Mesodermal cell (in vitro differentiated cells): ENCODE measurements around the gene ARHGEF16. TPM values are rescaled to one million over a fixed set of nuclear protein-coding genes. Genes with fewer than 3 reads are reported as not detected.

Experiments
- H3K27ac ChIP-seq: 2 replicates; pipeline ENCODE4 v1.7.0; 2013; ENCODE audit warnings: mild to moderate bottlenecking, low read depth, low read length, moderate library complexity; ENCODE audit not compliant: severe bottlenecking
- H3K36me3 ChIP-seq: 2 replicates; pipeline ENCODE4 v1.7.1; 2013; ENCODE audit warnings: mild to moderate bottlenecking, low read length, moderate library complexity; ENCODE audit not compliant: control insufficient read depth, insufficient read depth
- H3K4me1 ChIP-seq: one replicate; pipeline ENCODE4 v1.7.1; 2013; ENCODE audit warnings: mild to moderate bottlenecking, low read length; ENCODE audit not compliant: insufficient read depth, control insufficient read depth, poor library complexity, severe bottlenecking
- H3K4me3 ChIP-seq: 2 replicates; pipeline ENCODE4 v1.7.0; 2013; ENCODE audit warnings: low read length, control low read depth, mild to moderate bottlenecking; ENCODE audit not compliant: insufficient read depth, poor library complexity, severe bottlenecking; ENCODE audit errors: extremely low read depth
- H3K9me3 ChIP-seq: 2 replicates; pipeline ENCODE4 v1.7.1; 2013; ENCODE audit warnings: mild to moderate bottlenecking, low read length, moderate library complexity; ENCODE audit not compliant: control insufficient read depth
- WGBS, 2 experiments: methylation state at CpG; one replicate each; pipeline ENCODE4 v1.1.5; 2013; ENCODE audit warnings: missing lambda C conversion rate in 2 of 2; ENCODE audit not compliant: insufficient coverage in 2 of 2; 5-methylcytosine and 5-hydroxymethylcytosine counted together
- polyA plus RNA-seq, 2 experiments: library from polyadenylated mRNA; stranded (reverse); fragments of 50-300 nt; gene quantifications; one replicate each; pipeline ENCODE4 v1.2.3, GENCODE V29; 2013

ARHGEF16 gene
- 6.9 TPM for polyA plus RNA-seq (2013, experiment 1 of 2)
- 6.5 TPM for polyA plus RNA-seq (2013, experiment 2 of 2)

DNA sequence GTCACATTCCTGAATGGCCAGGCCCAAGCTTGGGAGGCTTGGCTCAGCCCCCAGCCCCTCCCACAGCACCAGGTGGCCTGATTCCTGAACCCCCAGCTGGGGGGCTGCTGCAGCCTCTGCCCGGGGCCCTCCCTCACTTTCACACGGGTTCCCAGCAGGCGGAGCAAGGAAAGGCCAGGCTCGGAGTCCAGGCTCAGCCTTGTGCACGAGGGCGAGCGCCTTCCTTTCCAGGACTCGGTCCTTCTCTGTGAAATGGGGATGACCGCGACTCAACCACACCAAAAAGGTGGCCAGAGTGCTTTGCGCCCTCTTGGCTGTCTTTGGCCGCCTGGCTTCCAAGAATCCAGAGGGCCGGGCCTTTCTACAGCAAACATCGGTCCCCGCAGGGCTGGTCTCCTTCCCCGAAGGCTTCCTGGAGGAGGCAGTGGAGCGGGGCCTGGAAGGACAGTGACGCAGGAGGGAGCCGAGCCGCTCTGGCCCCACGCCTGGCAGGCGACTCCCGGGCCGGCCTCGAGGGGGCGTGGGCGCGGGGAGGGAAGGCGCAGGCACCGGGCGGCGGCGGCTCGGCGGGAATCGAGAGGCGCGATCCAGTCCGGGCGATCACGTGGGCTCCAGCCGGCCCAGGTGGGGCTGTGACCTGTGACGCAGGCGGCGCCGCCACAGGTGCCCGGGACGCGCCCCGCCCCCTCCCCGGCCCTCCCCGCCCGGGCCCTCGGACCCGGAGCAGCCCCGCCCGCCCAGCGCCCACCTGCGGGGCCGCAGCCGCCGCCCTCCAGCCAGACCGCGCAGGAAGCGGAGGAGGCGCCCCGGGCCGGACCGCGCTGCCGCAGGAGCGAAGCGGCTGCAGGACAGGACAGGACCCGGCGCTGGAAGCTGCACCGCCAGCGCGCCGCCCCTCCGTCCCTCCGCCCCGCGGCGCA lies at the start of gene ARHGEF16:
TSS of gene ARHGEF16 (plus strand) at position 775 of the 920 bp plus-strand sequence. CDS start 8,420 bp downstream, outside the sequence.
- peak within 1 kb of the TSS; percentile 39 for H3K27ac ChIP-seq
- H3K4me3 ChIP-seq: peak within 1 kb of the TSS; percentile 54
- peaks cover 16% of the 10 kb centered on the region for H3K4me1 ChIP-seq
- H3K36me3 ChIP-seq: no peaks in the 10 kb centered on the region
- WGBS, 2 experiments: 9 to 13% methylated on average over 36 to 51 of the region's 84 CpGs
- H3K9me3 ChIP-seq: no peaks in the 10 kb centered on the region

DNA sequence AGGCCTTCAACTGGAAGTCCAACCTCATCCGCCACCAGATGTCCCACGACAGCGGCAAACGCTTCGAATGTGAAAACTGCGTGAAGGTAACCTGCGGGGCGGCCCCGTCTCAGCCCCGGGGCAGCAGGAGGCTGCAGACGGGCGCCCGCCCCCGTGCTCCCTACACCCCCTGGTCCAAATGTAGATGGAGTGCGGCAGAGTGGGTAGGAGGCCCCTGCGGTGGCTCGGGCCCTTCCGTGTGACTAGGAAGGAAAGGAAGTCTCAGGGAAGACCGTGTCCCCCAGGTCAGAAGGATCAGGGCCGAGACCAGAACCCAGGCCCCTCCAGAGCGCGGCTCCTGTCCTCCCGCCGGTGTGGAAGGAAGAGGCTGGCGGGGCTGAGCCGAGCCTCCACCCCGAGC lies 49.7 kb upstream of the ARHGEF16 start:
- Histone ChIP-seq H3K27ac (no peak overlapping the region), H3K4me1 (peaks cover 3% of the 10 kb centered on the region), H3K36me3 (no peaks in the 10 kb centered on the region), H3K9me3 (no peaks in the 10 kb centered on the region), H3K4me3 (no peak overlapping the region)
- WGBS, 2 experiments: 94 to 95% methylated on average over 20 to 27 of the region's 27 CpGs

GRCh38 chr1:3405491-3405890 lies 49.0 kb upstream of the ARHGEF16 start:
- peaks cover 3% of the 10 kb centered on the region for H3K4me1 ChIP-seq
- H3K4me3 ChIP-seq: no peak overlapping the region
- H3K9me3 ChIP-seq: no peaks in the 10 kb centered on the region
- WGBS, 2 experiments: 93 to 98% methylated on average over 25 to 26 of the region's 30 CpGs
- no peaks in the 10 kb centered on the region for H3K36me3 ChIP-seq
- H3K27ac ChIP-seq: no peak overlapping the region

- Histone ChIP-seq H3K9me3 (no peaks in the 10 kb centered on the region), H3K36me3 (no peaks in the 10 kb centered on the region), H3K27ac (no peak overlapping the region), H3K4me3 (no peak overlapping the region), H3K4me1 (peaks cover under 1% of the 10 kb centered on the region)
- WGBS, 2 experiments: 85 to 91% methylated on average over 17 of the region's 17 CpGs
Observed at GRCh38 chr1:3405974-3406867, 48.2 kb upstream of the ARHGEF16 start.

GRCh38 chr1:3407021-3407420 lies 47.4 kb upstream of the ARHGEF16 start:
- Histone ChIP-seq H3K4me1 (no peaks in the 10 kb centered on the region), H3K27ac (no peak overlapping the region), H3K36me3 (no peaks in the 10 kb centered on the region), H3K9me3 (no peaks in the 10 kb centered on the region), H3K4me3 (no peak overlapping the region)
- 88 to 94% methylated on average over 11 to 12 of the region's 12 CpGs for WGBS, 2 experiments

DNA sequence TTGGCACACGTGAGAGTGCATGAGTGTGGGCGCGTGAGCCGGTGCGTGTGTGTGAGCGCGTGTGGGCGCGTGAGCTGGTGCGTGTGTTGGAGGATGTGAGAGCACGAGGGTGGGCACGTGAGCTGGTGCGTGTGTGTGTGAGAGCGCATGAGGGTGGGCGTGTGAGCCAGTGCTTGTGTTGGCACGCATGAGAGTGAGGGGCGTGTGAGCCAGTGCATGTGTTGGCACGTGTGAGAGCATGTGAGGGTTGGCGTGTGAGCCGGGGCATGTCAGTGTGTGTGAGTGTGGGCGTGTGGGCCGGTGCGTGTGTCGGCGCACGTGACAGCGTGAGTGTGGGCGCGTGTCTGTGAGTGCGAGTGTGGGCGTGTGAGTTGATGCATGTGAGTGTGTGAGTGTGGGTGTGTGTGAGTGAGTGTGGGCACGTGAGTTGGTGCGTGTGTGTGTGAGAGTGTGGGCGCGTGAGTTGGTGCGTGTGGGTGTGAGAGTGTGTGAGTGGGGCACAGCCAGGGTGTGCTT lies 45.7 kb upstream of the ARHGEF16 start:
- Histone ChIP-seq H3K36me3 (no peaks in the 10 kb centered on the region), H3K4me1 (no peaks in the 10 kb centered on the region), H3K4me3 (no peak overlapping the region), H3K9me3 (no peaks in the 10 kb centered on the region), H3K27ac (no peak overlapping the region)
- 95 to 97% methylated on average over 22 to 32 of the region's 36 CpGs for WGBS, 2 experiments

DNA sequence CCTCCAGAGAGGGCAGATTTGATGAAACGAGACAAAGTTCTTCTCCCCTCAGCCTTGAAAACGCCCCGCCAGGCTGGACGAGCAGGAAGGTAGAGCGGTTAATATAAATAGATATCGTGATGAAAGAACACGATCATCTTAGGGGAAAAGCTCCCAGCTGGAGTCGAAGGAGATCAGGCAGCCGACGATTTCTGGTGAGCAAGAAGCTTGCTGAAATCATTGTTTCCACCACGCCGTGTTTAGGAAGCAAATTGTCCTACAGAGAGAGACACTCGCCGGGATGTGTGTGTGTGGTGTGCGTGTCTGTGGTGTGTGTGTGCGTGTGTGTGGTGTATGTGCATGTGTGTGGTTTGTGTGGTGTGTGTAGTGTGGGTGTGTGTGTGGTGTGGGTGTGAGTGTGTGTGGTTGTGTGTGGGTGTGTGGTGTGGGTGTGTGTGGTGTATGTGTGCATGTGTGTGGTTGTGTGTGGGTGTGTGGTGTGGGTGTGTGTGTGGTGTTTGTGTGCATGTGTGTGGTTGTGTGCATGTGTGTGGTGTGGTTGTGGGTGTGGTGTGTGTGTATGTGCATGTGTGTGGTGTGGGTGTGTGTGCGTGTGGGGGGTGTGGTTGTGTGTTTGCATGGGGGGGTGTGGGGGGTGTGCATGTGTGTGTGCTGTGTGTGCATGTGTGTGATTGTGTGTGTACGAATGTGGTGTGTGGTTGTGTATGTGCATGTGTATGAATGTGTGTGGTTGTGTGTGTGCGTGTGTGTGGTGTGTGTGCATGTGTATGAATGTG lies 44.9 kb upstream of the ARHGEF16 start:
- no peaks in the 10 kb centered on the region for H3K9me3 ChIP-seq
- no peaks in the 10 kb centered on the region for H3K4me1 ChIP-seq
- no peak overlapping the region for H3K4me3 ChIP-seq
- WGBS, 2 experiments: 94 to 95% methylated on average over 16 to 18 of the region's 19 CpGs
- no peak overlapping the region for H3K27ac ChIP-seq
- H3K36me3 ChIP-seq: no peaks in the 10 kb centered on the region

GRCh38 chr1:3410142-3410925 lies 44.1 kb upstream of the ARHGEF16 start:
- H3K4me3 ChIP-seq: no peak overlapping the region
- no peak overlapping the region for H3K27ac ChIP-seq
- H3K36me3 ChIP-seq: no peaks in the 10 kb centered on the region
- no peaks in the 10 kb centered on the region for H3K9me3 ChIP-seq
- 82 to 85% methylated on average over 18 of the region's 21 CpGs for WGBS, 2 experiments
- no peaks in the 10 kb centered on the region for H3K4me1 ChIP-seq

GRCh38 chr1:3411806-3412205 lies 42.7 kb upstream of the ARHGEF16 start:
- Histone ChIP-seq H3K4me1 (no peaks in the 10 kb centered on the region), H3K4me3 (no peak overlapping the region), H3K9me3 (peaks cover 2% of the 10 kb centered on the region), H3K27ac (no peak overlapping the region), H3K36me3 (no peaks in the 10 kb centered on the region)
- 87 to 91% methylated on average over 30 of the region's 30 CpGs for WGBS, 2 experiments
